Fibroblast of lung (primary cell): Measurements from ENCODE around the gene CLIC6.

Experiments
- EZH2 ChIP-seq: IDR thresholded peaks from 2 replicates; pipeline ENCODE4 v1.5.1; 2012; ENCODE audit warnings: low read length, control low read depth, mild to moderate bottlenecking; ENCODE audit errors: missing control alignments
- TF ChIP-seq, protein P1 (sequence below), 2 donors: IDR thresholded peaks in 1 of 2; conservative IDR thresholded peaks in 1 of 2; 1 replicate in 1 of 2; 2 replicates in 1 of 2; pipeline ENCODE4 v1.5.1; 2011 to 2012; ENCODE audit warnings: low read length in 2 of 2, control low read depth in 1 of 2, inconsistent platforms in 1 of 2, low read depth in 1 of 2, mild to moderate bottlenecking in 1 of 2

DNA sequence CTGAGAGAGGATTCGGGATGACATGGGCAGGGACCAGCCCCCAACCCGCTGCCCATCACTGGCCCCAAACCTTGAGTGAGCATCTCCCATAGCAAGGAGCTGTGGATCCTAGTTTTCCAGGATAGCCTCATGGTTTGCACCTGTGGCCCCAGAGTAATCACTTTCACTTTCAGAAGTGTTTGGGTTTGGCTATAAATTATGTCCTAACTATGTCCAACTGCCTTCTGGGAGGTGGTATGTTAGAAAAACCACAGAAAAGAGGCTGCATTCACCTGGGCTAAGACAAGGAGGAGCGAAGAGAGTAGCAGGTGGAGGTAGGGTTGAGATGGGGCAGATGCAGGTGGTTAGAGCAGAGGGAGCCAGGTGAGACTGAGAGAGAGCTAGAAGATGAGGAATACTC lies 19.4 kb upstream of the CLIC6 start:
- TF ChIP-seq, protein P1, sequence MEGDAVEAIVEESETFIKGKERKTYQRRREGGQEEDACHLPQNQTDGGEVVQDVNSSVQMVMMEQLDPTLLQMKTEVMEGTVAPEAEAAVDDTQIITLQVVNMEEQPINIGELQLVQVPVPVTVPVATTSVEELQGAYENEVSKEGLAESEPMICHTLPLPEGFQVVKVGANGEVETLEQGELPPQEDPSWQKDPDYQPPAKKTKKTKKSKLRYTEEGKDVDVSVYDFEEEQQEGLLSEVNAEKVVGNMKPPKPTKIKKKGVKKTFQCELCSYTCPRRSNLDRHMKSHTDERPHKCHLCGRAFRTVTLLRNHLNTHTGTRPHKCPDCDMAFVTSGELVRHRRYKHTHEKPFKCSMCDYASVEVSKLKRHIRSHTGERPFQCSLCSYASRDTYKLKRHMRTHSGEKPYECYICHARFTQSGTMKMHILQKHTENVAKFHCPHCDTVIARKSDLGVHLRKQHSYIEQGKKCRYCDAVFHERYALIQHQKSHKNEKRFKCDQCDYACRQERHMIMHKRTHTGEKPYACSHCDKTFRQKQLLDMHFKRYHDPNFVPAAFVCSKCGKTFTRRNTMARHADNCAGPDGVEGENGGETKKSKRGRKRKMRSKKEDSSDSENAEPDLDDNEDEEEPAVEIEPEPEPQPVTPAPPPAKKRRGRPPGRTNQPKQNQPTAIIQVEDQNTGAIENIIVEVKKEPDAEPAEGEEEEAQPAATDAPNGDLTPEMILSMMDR (conservative IDR thresholded peaks at IDR 0.05 in 1 of 2, IDR thresholded peaks at IDR 0.05 in 1 of 2; ENCODE audit: low read depth in 1 of 2, low read length in 2 of 2), result no peak
- no peak for TF ChIP-seq EZH2
